RWPE1 (cell line): Measurements from ENCODE around the gene KLHL20.
"Not testable (repeated sequence)": the region's sequence is repeated elsewhere in the genome, so short reads cannot be mapped to it uniquely, and the experiment has no call there.

Experiments
- CTCF ChIA-PET: fragments of 350-600 bp; sonication (Branson Sonifier 250); formaldehyde crosslinking; extraction: SDS; loops from one replicate; lab custom pipeline; 2021; lab: Yijun Ruan, JAX
- POLR2A ChIA-PET: fragments of 400-600 bp; formaldehyde crosslinking; extraction: SDS; loops from one replicate; lab custom pipeline; 2020; ENCODE audit warnings: antibody characterized with exemption; ENCODE audit not compliant: low non-redundant PET; lab: Yijun Ruan, JAX
- DNase-seq: peaks from one replicate; pipeline ENCODE4 v3.0.0; 2012; ENCODE audit warnings: low spot score
- H3K27ac ChIP-seq: fragments of 450-650 bp; 2 replicates; pipeline ENCODE4 v1.5.1; 2017
- TF ChIP-seq, protein P1 (sequence below): fragments of 450-650 bp; conservative IDR thresholded peaks from 2 replicates; pipeline ENCODE4 v1.5.1; 2017; ENCODE audit warnings: low read depth, mild to moderate bottlenecking

Gene KLHL20

DNA sequence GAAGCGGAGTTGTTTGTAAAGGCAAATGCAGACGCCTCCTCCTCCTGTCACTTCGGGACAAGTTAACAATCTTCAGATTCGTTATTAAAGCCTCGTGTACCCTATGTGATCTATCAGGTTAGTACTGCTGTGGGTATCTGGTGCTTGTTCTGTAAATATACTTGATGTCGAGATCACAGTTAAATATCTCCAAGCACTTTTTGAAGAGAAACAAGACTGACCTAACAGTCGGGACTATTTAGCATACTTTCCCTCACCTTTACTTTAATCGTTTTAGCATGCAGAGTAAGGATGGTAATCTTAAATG is 710 bp downstream of the KLHL20 start:
- DNase-seq, result no peak
- ChIA-PET CTCF (interaction anchor here (0.6 to 1.4 kb wide), 3 partner anchors 185 to 970 kb away, joined by 3 to 4 read pairs (median 3); no protein-coding TSS in a partner anchor), POLR2A (no interaction called here)
- peak overlapping the region; percentile 94 for H3K27ac ChIP-seq
- TF ChIP-seq, protein P1, sequence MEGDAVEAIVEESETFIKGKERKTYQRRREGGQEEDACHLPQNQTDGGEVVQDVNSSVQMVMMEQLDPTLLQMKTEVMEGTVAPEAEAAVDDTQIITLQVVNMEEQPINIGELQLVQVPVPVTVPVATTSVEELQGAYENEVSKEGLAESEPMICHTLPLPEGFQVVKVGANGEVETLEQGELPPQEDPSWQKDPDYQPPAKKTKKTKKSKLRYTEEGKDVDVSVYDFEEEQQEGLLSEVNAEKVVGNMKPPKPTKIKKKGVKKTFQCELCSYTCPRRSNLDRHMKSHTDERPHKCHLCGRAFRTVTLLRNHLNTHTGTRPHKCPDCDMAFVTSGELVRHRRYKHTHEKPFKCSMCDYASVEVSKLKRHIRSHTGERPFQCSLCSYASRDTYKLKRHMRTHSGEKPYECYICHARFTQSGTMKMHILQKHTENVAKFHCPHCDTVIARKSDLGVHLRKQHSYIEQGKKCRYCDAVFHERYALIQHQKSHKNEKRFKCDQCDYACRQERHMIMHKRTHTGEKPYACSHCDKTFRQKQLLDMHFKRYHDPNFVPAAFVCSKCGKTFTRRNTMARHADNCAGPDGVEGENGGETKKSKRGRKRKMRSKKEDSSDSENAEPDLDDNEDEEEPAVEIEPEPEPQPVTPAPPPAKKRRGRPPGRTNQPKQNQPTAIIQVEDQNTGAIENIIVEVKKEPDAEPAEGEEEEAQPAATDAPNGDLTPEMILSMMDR, result no peak

DNA sequence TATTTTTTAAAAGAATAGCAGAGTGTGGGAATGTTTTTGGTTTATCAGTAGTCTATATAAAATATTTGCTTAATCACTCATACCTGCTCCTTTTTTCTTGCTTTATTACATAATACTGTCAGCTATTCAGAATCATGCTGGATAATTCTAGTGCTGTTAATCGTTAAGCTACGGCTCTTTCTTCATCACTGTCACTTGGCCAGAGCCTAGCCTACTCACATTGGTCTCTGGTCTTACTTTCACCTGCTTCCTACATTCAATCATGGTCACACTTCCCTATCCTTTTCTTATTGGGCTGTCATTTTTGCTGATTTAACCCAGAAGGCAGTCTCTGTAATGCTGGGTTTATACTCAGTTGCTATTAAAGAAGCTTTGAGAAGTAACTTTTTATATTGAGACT is 2.5 kb downstream of the KLHL20 start:
- H3K27ac ChIP-seq, result no peak overlapping the region
- POLR2A ChIA-PET, result no interaction called here
- TF ChIP-seq, protein P1, result no peak
- no peak for DNase-seq
- CTCF ChIA-PET, result no interaction called here

DNA sequence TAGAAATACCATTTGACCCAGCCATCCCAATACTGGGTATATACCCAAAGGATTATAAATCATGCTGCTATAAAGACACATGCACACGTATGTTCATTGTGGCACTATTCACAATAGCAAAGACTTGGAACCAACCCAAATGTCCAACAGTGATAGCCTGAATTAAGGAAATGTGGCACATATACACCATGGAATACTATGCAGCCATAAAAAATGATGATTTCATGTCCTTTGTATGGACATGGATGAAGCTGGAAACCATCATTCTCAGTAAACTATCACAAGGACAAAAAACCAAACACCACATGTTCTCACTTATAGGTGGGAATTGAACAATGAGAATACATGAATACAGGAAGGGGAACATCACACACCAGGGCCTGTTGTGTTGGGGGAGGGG is 16.6 kb downstream of the KLHL20 start:
- DNase-seq, CTCF ChIA-PET, H3K27ac ChIP-seq, POLR2A ChIA-PET: not testable (repeated sequence)

DNA sequence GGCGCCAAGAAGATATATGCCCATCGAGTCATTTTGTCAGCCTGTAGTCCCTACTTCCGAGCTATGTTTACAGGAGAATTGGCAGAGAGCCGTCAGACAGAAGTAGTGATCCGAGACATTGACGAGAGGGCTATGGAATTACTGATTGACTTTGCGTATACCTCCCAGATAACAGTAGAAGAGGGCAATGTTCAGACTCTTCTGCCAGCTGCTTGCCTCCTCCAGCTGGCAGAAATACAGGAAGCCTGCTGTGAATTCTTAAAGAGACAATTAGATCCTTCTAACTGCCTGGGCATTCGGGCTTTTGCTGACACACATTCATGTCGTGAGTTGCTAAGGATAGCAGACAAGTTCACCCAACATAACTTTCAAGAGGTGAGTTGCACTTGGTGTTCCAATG is 19.1 kb downstream of the KLHL20 start:
- no peak for DNase-seq
- ChIA-PET CTCF (interaction anchor here (0.7 to 1.0 kb wide), 2 partner anchors 15 to 164 kb away, joined by 5 to 6 read pairs; no protein-coding TSS in a partner anchor), POLR2A (no interaction called here)
- H3K27ac ChIP-seq, result no peak overlapping the region
- TF ChIP-seq, protein P1, result no peak

DNA sequence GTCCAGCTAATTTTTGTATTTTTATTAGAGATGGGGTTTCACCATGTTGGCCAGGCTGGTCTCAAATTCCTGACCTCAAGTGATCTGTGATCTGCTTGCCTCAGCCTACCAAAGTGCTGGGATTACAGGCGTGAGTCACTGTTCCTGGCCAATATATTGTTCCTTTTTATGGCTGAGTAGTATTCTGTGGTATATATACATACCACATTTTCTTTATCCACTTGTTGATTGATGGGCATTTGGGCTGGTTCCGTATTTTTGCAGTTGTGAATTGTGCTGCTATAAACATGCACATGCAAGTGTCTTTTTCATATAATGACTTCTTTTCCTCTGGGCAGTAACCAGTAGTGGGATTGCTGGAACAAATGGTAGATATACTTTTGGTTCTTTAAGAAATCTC is 21.3 kb downstream of the KLHL20 start:
- H3K27ac ChIP-seq, POLR2A ChIA-PET, DNase-seq, CTCF ChIA-PET: not testable (repeated sequence)

DNA sequence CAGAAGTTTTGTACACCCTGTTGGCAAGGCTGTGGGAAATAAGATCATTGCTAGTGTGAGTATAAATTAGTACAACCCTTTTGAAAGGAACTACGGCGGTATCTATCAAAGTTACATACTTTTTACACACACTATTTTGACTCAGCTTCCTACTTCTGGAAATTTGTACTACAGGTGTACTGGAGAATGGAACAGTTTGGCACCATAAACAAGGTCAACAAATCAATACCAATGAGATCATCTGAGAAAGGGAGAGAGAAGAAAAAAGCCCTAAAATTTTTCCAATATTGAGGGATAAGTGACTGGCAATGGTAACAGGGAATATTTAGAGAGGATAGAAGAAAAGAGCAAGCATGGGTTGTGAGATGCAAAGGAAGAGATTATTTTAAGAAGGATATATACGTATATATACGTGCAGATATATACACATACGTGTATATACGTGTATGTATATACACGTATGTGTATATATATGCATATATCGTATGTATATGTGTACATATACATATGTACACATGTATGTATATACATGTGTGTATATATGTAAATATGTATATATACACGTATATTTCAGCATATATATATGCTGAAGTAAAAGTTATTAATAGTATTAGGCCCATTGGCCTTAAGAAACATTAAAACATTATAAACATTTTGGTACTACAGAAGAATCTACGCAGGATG is 27.6 kb downstream of the KLHL20 start:
- ChIA-PET CTCF (interaction anchor here (0.8 kb wide), 1 partner anchor 9 kb away, joined by 4 read pairs; no protein-coding TSS in a partner anchor), POLR2A (no interaction called here)
- TF ChIP-seq, protein P1, result no peak
- DNase-seq, result no peak
- no peak overlapping the region for H3K27ac ChIP-seq

DNA sequence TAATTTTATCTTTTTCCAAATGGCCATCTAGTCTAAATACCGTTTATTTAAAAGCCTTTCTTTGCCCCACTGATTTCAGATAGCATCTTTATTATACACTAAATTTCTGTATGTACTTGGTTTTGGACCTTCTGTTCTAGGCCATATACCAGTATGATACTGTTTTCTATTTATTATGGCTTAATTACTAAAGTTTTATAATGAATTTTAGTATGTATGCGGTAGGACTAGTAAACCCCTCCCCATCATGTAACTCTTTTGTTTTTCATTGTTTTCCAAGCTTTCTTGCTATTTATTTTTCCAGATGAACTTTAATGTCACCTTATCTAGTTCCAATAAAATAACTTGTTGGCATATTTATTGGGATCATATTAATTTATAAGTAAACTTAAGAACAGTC is 29.9 kb downstream of the KLHL20 start:
- TF ChIP-seq, protein P1, result no peak
- ChIA-PET POLR2A (no interaction called here), CTCF (no interaction called here)
- H3K27ac ChIP-seq, result no peak overlapping the region
- no peak for DNase-seq
